Left lung (tissue), 10 donors: ENCODE measurements around the gene CARS1. TPM values are rescaled to one million over a fixed set of nuclear protein-coding genes. Genes with fewer than 3 reads are reported as not detected.

Experiments used
- ATAC-seq: fragments of 200-7000 bp; cut with Tn5 transposase; one replicate; pipeline ENCODE4 v1.9.1; 2020; ENCODE audit warnings: moderate library complexity
- DNase-seq, 4 donors: peaks; one replicate each; pipeline ENCODE4 v3.0.0-alpha.2; 2013 to 2020
- H3K27ac ChIP-seq, 2 donors: fragments of 200-600 bp; sonication (generic) in 1 of 2; one replicate each; pipeline versions ENCODE4 v1.5.0 to v1.8.0; 2020 to 2021
- H3K27me3 ChIP-seq, 2 donors: fragments of 200-600 bp; sonication (generic) in 1 of 2; one replicate each; pipeline versions ENCODE4 v1.5.0 to v1.8.0; 2020 to 2021
- H3K36me3 ChIP-seq, 2 donors: fragments of 200-600 bp; sonication (generic) in 1 of 2; one replicate each; pipeline versions ENCODE4 v1.5.0 to v1.8.0; 2020 to 2021
- H3K4me1 ChIP-seq, 2 donors: fragments of 200-600 bp; one replicate each; pipeline ENCODE4 v1.8.0; 2021
- H3K4me3 ChIP-seq, 2 donors: fragments of 200-600 bp; sonication (generic) in 1 of 2; one replicate each; pipeline versions ENCODE4 v1.5.0 to v1.8.0; 2020 to 2021; ENCODE audit warnings: mild to moderate bottlenecking in 1 of 2
- H3K9me3 ChIP-seq, 2 donors: fragments of 200-600 bp; sonication (generic) in 1 of 2; one replicate each; pipeline versions ENCODE4 v1.5.0 to v1.8.0; 2020 to 2021
- intact Hi-C, 2 donors: fragments of 100-400 bp; cut with DNase I; formaldehyde crosslinking; loops; one replicate each; pipeline versions ENCODE4 v1.11.2 to v1.14.2; 2022
- polyA plus RNA-seq, 6 donors: library from polyadenylated mRNA; unstranded; fragments of 120-200 nt; gene quantifications; one replicate each; pipeline ENCODE4 v1.2.1, GENCODE V29; 2013; ENCODE audit not compliant: insufficient read length in 6 of 6
- total RNA-seq, 2 donors: library from RNA; stranded (reverse); fragmentation: NEBNext Ultra II Directional; extraction: Animal tissue kit (Norgen Biotek cat#: 25700); gene quantifications; one replicate each; pipeline ENCODE4 v1.2.1, GENCODE V29; 2021
- TF ChIP-seq, protein P1 (sequence below), 2 donors: fragments of 200-600 bp; sonication (generic) in 1 of 2; IDR thresholded peaks; one replicate each; pipeline versions ENCODE4 v1.5.0 to v1.8.0; 2021; ENCODE audit warnings: antibody characterized with exemption in 2 of 2
- donor health status: DM: no; HTN: yes; CAD: no.
- donor health status: DM: no; HTN: no; CAD: no.

CARS1 gene
- total and polyA plus RNA-seq, 8 donors: 28.3 to 49.9 (median 31.4) TPM

DNA sequence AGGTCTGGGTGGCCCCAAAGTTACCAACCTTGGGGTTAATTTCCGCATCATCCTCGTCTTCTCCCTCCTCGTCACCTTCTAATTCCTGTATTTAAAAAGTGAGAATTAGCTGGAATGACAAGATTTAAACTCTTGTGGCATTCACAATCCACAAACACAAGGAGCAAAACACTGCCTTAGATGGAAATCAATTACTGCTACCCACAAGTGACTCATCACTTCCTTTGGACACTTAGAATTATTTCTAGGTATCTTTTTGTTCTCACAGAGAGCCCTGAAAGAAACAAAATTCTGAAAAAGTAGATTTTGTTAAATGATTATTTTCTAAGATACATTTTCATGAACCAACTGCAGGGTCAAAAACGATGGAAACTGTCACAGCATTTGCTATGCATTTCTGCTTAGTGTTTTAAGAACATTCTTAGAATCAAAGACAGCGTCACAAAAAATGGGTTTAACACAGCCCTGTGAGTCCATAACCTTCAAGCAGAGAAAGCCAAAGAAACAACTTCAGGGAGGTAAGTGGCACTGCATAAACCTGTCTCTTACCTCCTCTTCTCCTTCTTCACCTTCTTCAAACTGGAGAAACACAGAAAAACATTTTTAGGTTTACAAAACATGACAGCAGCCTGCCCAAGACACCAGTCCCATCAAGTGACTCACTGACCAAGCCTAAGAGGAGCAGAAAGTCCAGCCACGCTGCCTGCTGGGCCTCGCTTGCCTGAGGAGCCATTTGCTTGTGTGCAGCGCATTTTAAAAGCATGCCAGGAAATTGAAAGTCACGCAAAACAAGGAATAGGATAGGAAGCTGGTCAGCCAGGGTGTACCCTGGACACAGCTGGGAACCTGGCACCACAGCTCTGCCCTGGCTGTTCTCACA is 105.8 kb downstream of the CARS1 start:
- peaks cover 0 to 99% of the 10 kb centered on the region in 2 donors for H3K36me3 ChIP-seq
- ATAC-seq: peak; percentile 16

More for the DNA sequence above, 105.8 kb downstream of the CARS1 start:
- Histone ChIP-seq H3K4me3 (no peak overlapping the region), H3K9me3 (no peaks in the 10 kb centered on the region), H3K27ac (peak overlapping the region; percentile 2 to 66), H3K4me1 (peaks cover 0 to 16% of the 10 kb centered on the region in 2 donors), H3K27me3 (no peaks in the 10 kb centered on the region)
- DNase-seq: no peak
- TF ChIP-seq, protein P1, sequence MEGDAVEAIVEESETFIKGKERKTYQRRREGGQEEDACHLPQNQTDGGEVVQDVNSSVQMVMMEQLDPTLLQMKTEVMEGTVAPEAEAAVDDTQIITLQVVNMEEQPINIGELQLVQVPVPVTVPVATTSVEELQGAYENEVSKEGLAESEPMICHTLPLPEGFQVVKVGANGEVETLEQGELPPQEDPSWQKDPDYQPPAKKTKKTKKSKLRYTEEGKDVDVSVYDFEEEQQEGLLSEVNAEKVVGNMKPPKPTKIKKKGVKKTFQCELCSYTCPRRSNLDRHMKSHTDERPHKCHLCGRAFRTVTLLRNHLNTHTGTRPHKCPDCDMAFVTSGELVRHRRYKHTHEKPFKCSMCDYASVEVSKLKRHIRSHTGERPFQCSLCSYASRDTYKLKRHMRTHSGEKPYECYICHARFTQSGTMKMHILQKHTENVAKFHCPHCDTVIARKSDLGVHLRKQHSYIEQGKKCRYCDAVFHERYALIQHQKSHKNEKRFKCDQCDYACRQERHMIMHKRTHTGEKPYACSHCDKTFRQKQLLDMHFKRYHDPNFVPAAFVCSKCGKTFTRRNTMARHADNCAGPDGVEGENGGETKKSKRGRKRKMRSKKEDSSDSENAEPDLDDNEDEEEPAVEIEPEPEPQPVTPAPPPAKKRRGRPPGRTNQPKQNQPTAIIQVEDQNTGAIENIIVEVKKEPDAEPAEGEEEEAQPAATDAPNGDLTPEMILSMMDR (IDR thresholded peaks at IDR 0.05): no peak
- intact Hi-C loops: no loop called here

Other genes starting within 250 kb of the CARS1 start
- 10 to 100 TPM; 18.0 to 31.7 TPM for gene CDKN1C, start 171.6 kb downstream of the CARS1 start, total RNA-seq
- gene CDKN1C, start 171.6 kb downstream of the CARS1 start, polyA plus RNA-seq: 10 to 100 TPM; 52.2 to 90.1 (median 74.3) TPM
- 10 to 100 TPM; 28.3 to 50.0 TPM for gene PHLDA2, start 128.0 kb downstream of the CARS1 start, total RNA-seq
- gene PHLDA2, start 128.0 kb downstream of the CARS1 start, polyA plus RNA-seq: 1 to 10 TPM in 1 of 6 donors, under 1 TPM in 4, not detected in 1; 0.23 to 1.7 (median 0.69) TPM
- 100 to 1,000 TPM; 101 to 122 TPM for gene NAP1L4, start 65.1 kb downstream of the CARS1 start, total RNA-seq
- gene NAP1L4, start 65.1 kb downstream of the CARS1 start, polyA plus RNA-seq: 100 to 1,000 TPM; 171 to 204 (median 189) TPM
- 10 to 100 TPM; 34.5 to 39.6 TPM for gene OSBPL5, start 107.9 kb upstream of the CARS1 start, total RNA-seq
- gene OSBPL5, start 107.9 kb upstream of the CARS1 start, polyA plus RNA-seq: 10 to 100 TPM; 19.5 to 37.0 (median 27.8) TPM
- not detected for gene MRGPRG, start 161.4 kb upstream of the CARS1 start, total RNA-seq
- not detected for gene MRGPRG, start 161.4 kb upstream of the CARS1 start, polyA plus RNA-seq
- under 1 TPM; 0.31 to 0.47 TPM for gene MRGPRE, start 175.0 kb upstream of the CARS1 start, total RNA-seq
- under 1 TPM in 2 of 6 donors, not detected in 4; 0.11 to 0.20 TPM for gene MRGPRE, start 175.0 kb upstream of the CARS1 start, polyA plus RNA-seq